Measurements from ENCODE around the gene ZNF438. TPM values are rescaled to one million over a fixed set of nuclear protein-coding genes. Genes with fewer than 3 reads are reported as not detected.
A peak's percentile ranks its signal among the peaks of the same experiment; 100 is the strongest.

Gene ZNF438
- total and polyA plus RNA-seq, 4 donors, result 7.8 to 19.2 (median 10.2) TPM

GRCh38 chr10:30980951-30981616, 50.6 kb downstream of the ZNF438 start:
- peak; percentile 75 to 93 (median 92) for DNase-seq
- no peak for TF ChIP-seq CTCF (IDR thresholded peaks at IDR 0.05; ENCODE audit: control extremely low read depth, extremely low read depth)
- peak overlapping the region in 1 of 2 donors; percentile 82 for H3K27ac ChIP-seq (ENCODE audit: low read depth in 1 of 2, low read length in 1 of 2)

GRCh38 chr10:30979956-30980355, 51.7 kb downstream of the ZNF438 start:
- DNase-seq (no peak), ATAC-seq (ENCODE audit: insufficient read depth, low FRiP score) (no peak)
- WGBS, 2 donors, result 97% methylated on average over 4 of the region's 4 CpGs
- H3K9ac ChIP-seq (ENCODE audit: insufficient read depth in 1 of 2, low read length in 2 of 2), result no peak overlapping the region
- H3K4me1 ChIP-seq (ENCODE audit: control insufficient read depth in 5 of 5, insufficient read depth in 5 of 5, low read length in 5 of 5), result peaks cover 1 to 8% (median 8%) of the 10 kb centered on the region in 5 donors
- peak overlapping the region in 1 of 2 donors; percentile 36 for H3K27ac ChIP-seq (ENCODE audit: low read depth in 1 of 2, low read length in 1 of 2)
- H3K9me3 ChIP-seq (ENCODE audit: control insufficient read depth in 4 of 4, insufficient read depth in 3 of 4, low read length in 3 of 4), result peaks cover 0 to 1% (median 0%) of the 10 kb centered on the region in 4 donors
- no peaks in the 10 kb centered on the region for H3K27me3 ChIP-seq (ENCODE audit: control insufficient read depth in 3 of 3, insufficient read depth in 3 of 3, low read length in 2 of 3)
- H3K36me3 ChIP-seq (ENCODE audit: control insufficient read depth in 4 of 4, insufficient read depth in 4 of 4, low read length in 4 of 4), result peaks cover 0 to 4% (median 0%) of the 10 kb centered on the region in 4 donors
- H3K4me3 ChIP-seq, result no peak overlapping the region
- TF ChIP-seq CTCF (IDR thresholded peaks at IDR 0.05; ENCODE audit: control extremely low read depth, extremely low read depth), result no peak

More at GRCh38 chr10:30980951-30981616, 50.6 kb downstream of the ZNF438 start:
- Histone ChIP-seq H3K9me3 (ENCODE audit: control insufficient read depth in 4 of 4, insufficient read depth in 3 of 4, low read length in 3 of 4) (peaks cover 0 to 4% (median under 1%) of the 10 kb centered on the region in 4 donors), H3K4me1 (ENCODE audit: control insufficient read depth in 5 of 5, insufficient read depth in 5 of 5, low read length in 5 of 5) (peaks cover 1 to 12% (median 8%) of the 10 kb centered on the region in 5 donors), H3K36me3 (ENCODE audit: control insufficient read depth in 4 of 4, insufficient read depth in 4 of 4, low read length in 4 of 4) (peaks cover 0 to 4% (median 0%) of the 10 kb centered on the region in 4 donors), H3K4me3 (no peak overlapping the region), H3K27me3 (ENCODE audit: control insufficient read depth in 3 of 3, insufficient read depth in 3 of 3, low read length in 2 of 3) (no peaks in the 10 kb centered on the region), H3K9ac (ENCODE audit: insufficient read depth in 1 of 2, low read length in 2 of 2) (no peak overlapping the region)
- ATAC-seq (ENCODE audit: insufficient read depth, low FRiP score), result peak; percentile 34
- 49 to 62% methylated on average over 7 of the region's 7 CpGs for WGBS, 2 donors

GRCh38 chr10:30978843-30979242, 52.8 kb downstream of the ZNF438 start:
- DNase-seq (no peak), ATAC-seq (ENCODE audit: insufficient read depth, low FRiP score) (no peak)
- no peaks in the 10 kb centered on the region for H3K27me3 ChIP-seq (ENCODE audit: control insufficient read depth in 3 of 3, insufficient read depth in 3 of 3, low read length in 2 of 3)
- H3K36me3 ChIP-seq (ENCODE audit: control insufficient read depth in 4 of 4, insufficient read depth in 4 of 4, low read length in 4 of 4), result peaks cover 0 to 4% (median 0%) of the 10 kb centered on the region in 4 donors
- no peak overlapping the region for H3K27ac ChIP-seq (ENCODE audit: low read depth in 1 of 2, low read length in 1 of 2)
- no peak for TF ChIP-seq CTCF (IDR thresholded peaks at IDR 0.05; ENCODE audit: control extremely low read depth, extremely low read depth)
- 96 to 98% methylated on average over 2 of the region's 2 CpGs for WGBS, 2 donors
- H3K4me3 ChIP-seq, result no peak overlapping the region
- no peaks in the 10 kb centered on the region for H3K9me3 ChIP-seq (ENCODE audit: control insufficient read depth in 4 of 4, insufficient read depth in 3 of 4, low read length in 3 of 4)
- peaks cover 2 to 8% (median 6%) of the 10 kb centered on the region in 5 donors for H3K4me1 ChIP-seq (ENCODE audit: control insufficient read depth in 5 of 5, insufficient read depth in 5 of 5, low read length in 5 of 5)
- no peak overlapping the region for H3K9ac ChIP-seq (ENCODE audit: insufficient read depth in 1 of 2, low read length in 2 of 2)

All from lung (tissue), 12 donors.